WTC11 (cell line): ENCODE data around the gene MBOAT1. TPM values are rescaled to one million over a fixed set of nuclear protein-coding genes. Genes with fewer than 3 reads are reported as not detected.

Experiments
- ATAC-seq: fragments of 200-7000 bp; cut with Tn5 transposase; 2 replicates; pipeline ENCODE4 v1.10.0; 2021; ENCODE audit warnings: mild to moderate bottlenecking, moderate library complexity
- CTCF ChIA-PET: fragments of 300-600 bp; sonication (Branson Sonifier 250); formaldehyde crosslinking; loops from one replicate; lab custom pipeline; 2021; ENCODE audit warnings: antibody characterized with exemption; lab: Charles Lee
- POLR2A ChIA-PET: fragments of 350-600 bp; sonication (Branson Sonifier 250); formaldehyde crosslinking; loops from one replicate; lab custom pipeline; 2021; ENCODE audit warnings: antibody characterized with exemption; lab: Charles Lee
- DNase-seq: peaks from one replicate; pipeline ENCODE4 v3.0.0; 2021; ENCODE audit warnings: low spot score
- H3K27ac Mint-ChIP-seq: 2 replicates; pipeline ENCODE4 v1.8.0; 2021; ENCODE audit warnings: mixed read lengths
- H3K27me3 Mint-ChIP-seq: 2 replicates; pipeline ENCODE4 v1.8.0; 2021; ENCODE audit warnings: low read depth, mild to moderate bottlenecking, moderate library complexity, mixed read lengths
- H3K36me3 Mint-ChIP-seq: 2 replicates; pipeline ENCODE4 v1.8.0; 2021; ENCODE audit warnings: mixed read lengths
- H3K4me1 Mint-ChIP-seq: 2 replicates; pipeline ENCODE4 v1.8.0; 2022; ENCODE audit warnings: mixed read lengths
- H3K4me3 Mint-ChIP-seq: 2 replicates; pipeline ENCODE4 v1.8.0; 2021; ENCODE audit warnings: mild to moderate bottlenecking, moderate library complexity, mixed read lengths
- H3K9me3 Mint-ChIP-seq: 2 replicates; pipeline ENCODE4 v1.8.0; 2021; ENCODE audit warnings: mixed read lengths
- AR ChIP-seq: fragments of 250-450 bp; sonication (Bioruptor Pico); IDR thresholded peaks from 2 replicates; pipeline ENCODE4 v1.9.0; 2021; ENCODE audit warnings: mild to moderate bottlenecking
- ELF4 ChIP-seq: sonication (generic); formaldehyde crosslinking; IDR thresholded peaks from 2 replicates; pipeline ENCODE4 v1.8.1; 2022; ENCODE audit warnings: low read depth, mild to moderate bottlenecking, moderate library complexity, missing genetic modification reagents
- EMX1 ChIP-seq: fragments of 250-450 bp; sonication (Bioruptor Pico); IDR thresholded peaks from 2 replicates; pipeline ENCODE4 v1.8.0; 2021; ENCODE audit warnings: mild to moderate bottlenecking
- IRF1 ChIP-seq: sonication (generic); formaldehyde crosslinking; IDR thresholded peaks from 2 replicates; pipeline ENCODE4 v1.8.0; 2023; ENCODE audit warnings: missing genetic modification reagents
- KAT7 ChIP-seq: sonication (generic); formaldehyde crosslinking; IDR thresholded peaks from 2 replicates; pipeline ENCODE4 v1.8.1; 2023; ENCODE audit warnings: missing genetic modification reagents, mild to moderate bottlenecking, borderline replicate concordance
- MAX ChIP-seq: sonication (generic); formaldehyde crosslinking; IDR thresholded peaks from 2 replicates; pipeline ENCODE4 v1.8.0; 2022; ENCODE audit warnings: mild to moderate bottlenecking, missing genetic modification reagents
- NFYB ChIP-seq: sonication (generic); formaldehyde crosslinking; conservative IDR thresholded peaks from 2 replicates; pipeline ENCODE4 v1.8.0; 2022; ENCODE audit warnings: low read depth, missing genetic modification reagents
- NR1H2 ChIP-seq: sonication (generic); formaldehyde crosslinking; IDR thresholded peaks from 2 replicates; pipeline ENCODE4 v1.9.0; 2021; ENCODE audit warnings: mild to moderate bottlenecking, moderate library complexity, missing genetic modification reagents
- NR3C1 ChIP-seq: sonication (generic); formaldehyde crosslinking; conservative IDR thresholded peaks from 2 replicates; pipeline ENCODE4 v1.8.1; 2023; ENCODE audit warnings: low read depth, mild to moderate bottlenecking, missing genetic modification reagents
- PRRX2 ChIP-seq: fragments of 250-450 bp; sonication (Bioruptor Pico); IDR thresholded peaks from 2 replicates; pipeline ENCODE4 v1.8.0; 2021; ENCODE audit warnings: mild to moderate bottlenecking
- SOX15 ChIP-seq: fragments of 250-450 bp; sonication (Bioruptor Pico); IDR thresholded peaks from 2 replicates; pipeline ENCODE4 v1.9.0; 2021; ENCODE audit warnings: mild to moderate bottlenecking
- STAT6 ChIP-seq: sonication (generic); formaldehyde crosslinking; conservative IDR thresholded peaks from 2 replicates; pipeline ENCODE4 v1.8.1; 2023; ENCODE audit warnings: mild to moderate bottlenecking, low read depth, missing genetic modification reagents, moderate library complexity
- TEAD4 ChIP-seq: sonication (generic); formaldehyde crosslinking; IDR thresholded peaks from 2 replicates; pipeline ENCODE4 v1.8.0; 2022; ENCODE audit warnings: mild to moderate bottlenecking, missing genetic modification reagents
- ZNF263 ChIP-seq: sonication (generic); formaldehyde crosslinking; IDR thresholded peaks from 2 replicates; pipeline ENCODE4 v1.8.1; 2022; ENCODE audit warnings: low read depth, mild to moderate bottlenecking, moderate library complexity, missing genetic modification reagents
- ZNF423 ChIP-seq: fragments of 250-450 bp; sonication (Bioruptor Pico); IDR thresholded peaks from 2 replicates; pipeline ENCODE4 v2.1.2; 2022; ENCODE audit warnings: mild to moderate bottlenecking, moderate library complexity
- ZNF512 ChIP-seq: sonication (generic); formaldehyde crosslinking; IDR thresholded peaks from 2 replicates; pipeline ENCODE4 v1.8.1; 2022; ENCODE audit warnings: missing genetic modification reagents, borderline replicate concordance
- total RNA-seq: library from RNA; stranded (reverse); gene quantifications from 3 replicates; pipeline ENCODE4 v1.2.3, GENCODE V29; 2021
- TF ChIP-seq, protein P1 (sequence below): sonication (generic); formaldehyde crosslinking; IDR thresholded peaks from 2 replicates; pipeline ENCODE4 v1.8.1; 2023; ENCODE audit warnings: mild to moderate bottlenecking, moderate library complexity, missing genetic modification reagents
- TF ChIP-seq, protein P2 (sequence below): fragments of 200-600 bp; IDR thresholded peaks from 2 replicates; pipeline ENCODE4 v1.8.0; 2022; ENCODE audit warnings: antibody characterized with exemption
- TF ChIP-seq, protein P3 (sequence below): sonication (generic); formaldehyde crosslinking; IDR thresholded peaks from 2 replicates; pipeline ENCODE4 v1.8.0; 2023; ENCODE audit warnings: mild to moderate bottlenecking, missing genetic modification reagents

The MBOAT1 gene
- total RNA-seq, 1 experiment from 2014 or later: 22.9 TPM

GRCh38 chr6:20211037-20211940, 980 bp downstream of the MBOAT1 start:
- POLR2A ChIA-PET: no interaction called here
- peak; percentile 25 for DNase-seq

DNA sequence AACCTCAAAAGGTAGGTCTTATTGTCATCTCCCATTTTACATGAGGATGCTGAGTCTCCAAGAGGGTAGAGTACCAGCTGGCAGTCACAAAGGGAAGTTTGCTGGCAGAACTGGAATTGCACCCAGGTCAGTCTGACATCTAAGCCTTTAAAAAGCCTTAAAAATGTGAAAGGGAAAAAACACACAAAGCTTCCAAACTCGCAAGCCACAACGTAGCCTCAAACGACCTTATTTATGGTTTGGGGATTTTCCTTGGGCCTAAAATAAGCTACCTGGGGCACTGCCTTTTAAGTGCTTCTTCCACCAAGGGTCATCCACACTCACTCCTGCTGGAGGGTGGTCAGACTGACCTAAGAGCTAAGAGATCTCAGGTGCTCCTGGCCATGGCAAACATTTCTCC, 2.1 kb downstream of the MBOAT1 start:
- Mint-ChIP-seq H3K4me1 (peaks cover 53% of the 10 kb centered on the region), H3K27me3 (no peaks in the 10 kb centered on the region; the same call in 1 of the 2 replicates), H3K27ac (no peak overlapping the region), H3K36me3 (no peaks in the 10 kb centered on the region), H3K9me3 (no peaks in the 10 kb centered on the region), H3K4me3 (no peak overlapping the region)
- DNase-seq (no peak), ATAC-seq (no peak)
- CTCF ChIA-PET: interaction anchor here (1.2 kb wide), 1 partner anchor 83 kb away, joined by 4 read pairs; no protein-coding TSS in a partner anchor
- TF ChIP-seq IRF1 (CRISPR knock-in tag) (no peak), NFYB (CRISPR knock-in tag) (no peak), AR (CRISPR knock-in tag) (no peak), ZNF512 (CRISPR knock-in tag) (no peak), PRRX2 (CRISPR knock-in tag) (no peak), EMX1 (no peak), ELF4 (CRISPR knock-in tag) (no peak), NR1H2 (CRISPR knock-in tag) (no peak), KAT7 (no peak), STAT6 (no peak), SOX15 (CRISPR knock-in tag) (no peak), MAX (no peak), ZNF423 (no peak)
- TF ChIP-seq, protein P1, sequence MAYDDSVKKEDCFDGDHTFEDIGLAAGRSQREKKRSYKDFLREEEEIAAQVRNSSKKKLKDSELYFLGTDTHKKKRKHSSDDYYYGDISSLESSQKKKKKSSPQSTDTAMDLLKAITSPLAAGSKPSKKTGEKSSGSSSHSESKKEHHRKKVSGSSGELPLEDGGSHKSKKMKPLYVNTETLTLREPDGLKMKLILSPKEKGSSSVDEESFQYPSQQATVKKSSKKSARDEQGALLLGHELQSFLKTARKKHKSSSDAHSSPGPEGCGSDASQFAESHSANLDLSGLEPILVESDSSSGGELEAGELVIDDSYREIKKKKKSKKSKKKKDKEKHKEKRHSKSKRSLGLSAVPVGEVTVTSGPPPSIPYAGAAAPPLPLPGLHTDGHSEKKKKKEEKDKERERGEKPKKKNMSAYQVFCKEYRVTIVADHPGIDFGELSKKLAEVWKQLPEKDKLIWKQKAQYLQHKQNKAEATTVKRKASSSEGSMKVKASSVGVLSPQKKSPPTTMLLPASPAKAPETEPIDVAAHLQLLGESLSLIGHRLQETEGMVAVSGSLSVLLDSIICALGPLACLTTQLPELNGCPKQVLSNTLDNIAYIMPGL: no peak
- TF ChIP-seq, protein P2, sequence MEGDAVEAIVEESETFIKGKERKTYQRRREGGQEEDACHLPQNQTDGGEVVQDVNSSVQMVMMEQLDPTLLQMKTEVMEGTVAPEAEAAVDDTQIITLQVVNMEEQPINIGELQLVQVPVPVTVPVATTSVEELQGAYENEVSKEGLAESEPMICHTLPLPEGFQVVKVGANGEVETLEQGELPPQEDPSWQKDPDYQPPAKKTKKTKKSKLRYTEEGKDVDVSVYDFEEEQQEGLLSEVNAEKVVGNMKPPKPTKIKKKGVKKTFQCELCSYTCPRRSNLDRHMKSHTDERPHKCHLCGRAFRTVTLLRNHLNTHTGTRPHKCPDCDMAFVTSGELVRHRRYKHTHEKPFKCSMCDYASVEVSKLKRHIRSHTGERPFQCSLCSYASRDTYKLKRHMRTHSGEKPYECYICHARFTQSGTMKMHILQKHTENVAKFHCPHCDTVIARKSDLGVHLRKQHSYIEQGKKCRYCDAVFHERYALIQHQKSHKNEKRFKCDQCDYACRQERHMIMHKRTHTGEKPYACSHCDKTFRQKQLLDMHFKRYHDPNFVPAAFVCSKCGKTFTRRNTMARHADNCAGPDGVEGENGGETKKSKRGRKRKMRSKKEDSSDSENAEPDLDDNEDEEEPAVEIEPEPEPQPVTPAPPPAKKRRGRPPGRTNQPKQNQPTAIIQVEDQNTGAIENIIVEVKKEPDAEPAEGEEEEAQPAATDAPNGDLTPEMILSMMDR: no peak
- TF ChIP-seq, protein P3, sequence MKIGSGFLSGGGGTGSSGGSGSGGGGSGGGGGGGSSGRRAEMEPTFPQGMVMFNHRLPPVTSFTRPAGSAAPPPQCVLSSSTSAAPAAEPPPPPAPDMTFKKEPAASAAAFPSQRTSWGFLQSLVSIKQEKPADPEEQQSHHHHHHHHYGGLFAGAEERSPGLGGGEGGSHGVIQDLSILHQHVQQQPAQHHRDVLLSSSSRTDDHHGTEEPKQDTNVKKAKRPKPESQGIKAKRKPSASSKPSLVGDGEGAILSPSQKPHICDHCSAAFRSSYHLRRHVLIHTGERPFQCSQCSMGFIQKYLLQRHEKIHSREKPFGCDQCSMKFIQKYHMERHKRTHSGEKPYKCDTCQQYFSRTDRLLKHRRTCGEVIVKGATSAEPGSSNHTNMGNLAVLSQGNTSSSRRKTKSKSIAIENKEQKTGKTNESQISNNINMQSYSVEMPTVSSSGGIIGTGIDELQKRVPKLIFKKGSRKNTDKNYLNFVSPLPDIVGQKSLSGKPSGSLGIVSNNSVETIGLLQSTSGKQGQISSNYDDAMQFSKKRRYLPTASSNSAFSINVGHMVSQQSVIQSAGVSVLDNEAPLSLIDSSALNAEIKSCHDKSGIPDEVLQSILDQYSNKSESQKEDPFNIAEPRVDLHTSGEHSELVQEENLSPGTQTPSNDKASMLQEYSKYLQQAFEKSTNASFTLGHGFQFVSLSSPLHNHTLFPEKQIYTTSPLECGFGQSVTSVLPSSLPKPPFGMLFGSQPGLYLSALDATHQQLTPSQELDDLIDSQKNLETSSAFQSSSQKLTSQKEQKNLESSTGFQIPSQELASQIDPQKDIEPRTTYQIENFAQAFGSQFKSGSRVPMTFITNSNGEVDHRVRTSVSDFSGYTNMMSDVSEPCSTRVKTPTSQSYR (CRISPR knock-in tag): no peak
- POLR2A ChIA-PET: no interaction called here

More at GRCh38 chr6:20211037-20211940, 980 bp downstream of the MBOAT1 start:
- peaks cover 41% of the 10 kb centered on the region for H3K4me1 Mint-ChIP-seq
- H3K9me3 Mint-ChIP-seq: no peaks in the 10 kb centered on the region
- TF ChIP-seq ZNF263 (CRISPR knock-in tag): peak; percentile 64; the same call in 1 of the 2 replicates
- no peak for TF ChIP-seq NR3C1 (CRISPR knock-in tag)
- TF ChIP-seq TEAD4 (CRISPR knock-in tag): no peak
- CTCF ChIA-PET: interaction anchor here (3.6 kb wide), 1 partner anchor 84 kb away, joined by 18 read pairs; no protein-coding TSS in a partner anchor
- H3K27ac Mint-ChIP-seq: peak overlapping the region; percentile 97
- peak overlapping the region; percentile 91 for H3K4me3 Mint-ChIP-seq
- H3K27me3 Mint-ChIP-seq: no peaks in the 10 kb centered on the region; the same call in 1 of the 2 replicates
- H3K36me3 Mint-ChIP-seq: no peaks in the 10 kb centered on the region
- ATAC-seq: peak; percentile 55
